GM12891 (cell line): Measurements from ENCODE around the gene SCAMP1.

Experiments
- PAX5 ChIP-seq: IDR thresholded peaks from 2 replicates; pipeline ENCODE4 v1.6.1; 2011; ENCODE audit warnings: low read length, moderate library complexity, mild to moderate bottlenecking; ENCODE audit not compliant: insufficient read depth, severe bottlenecking
- POLR2A ChIP-seq: IDR thresholded peaks from 2 replicates; pipeline ENCODE4 v1.6.1; 2011; ENCODE audit warnings: low read depth, low read length, control low read depth
- POLR2AphosphoS5 ChIP-seq: IDR thresholded peaks from 2 replicates; pipeline ENCODE4 v1.6.1; 2011; ENCODE audit warnings: low read depth, low read length, control low read depth
- POU2F2 ChIP-seq: IDR thresholded peaks from 2 replicates; pipeline ENCODE4 v1.6.1; 2011; ENCODE audit warnings: low read depth, mild to moderate bottlenecking, control low read depth, low read length, moderate library complexity
- SPI1 ChIP-seq: IDR thresholded peaks from 2 replicates; pipeline ENCODE4 v1.6.1; 2011; ENCODE audit warnings: low read depth, low read length, control low read depth
- TAF1 ChIP-seq: IDR thresholded peaks from 2 replicates; pipeline ENCODE4 v1.6.1; 2011; ENCODE audit warnings: low read depth, low read length, control low read depth

DNA sequence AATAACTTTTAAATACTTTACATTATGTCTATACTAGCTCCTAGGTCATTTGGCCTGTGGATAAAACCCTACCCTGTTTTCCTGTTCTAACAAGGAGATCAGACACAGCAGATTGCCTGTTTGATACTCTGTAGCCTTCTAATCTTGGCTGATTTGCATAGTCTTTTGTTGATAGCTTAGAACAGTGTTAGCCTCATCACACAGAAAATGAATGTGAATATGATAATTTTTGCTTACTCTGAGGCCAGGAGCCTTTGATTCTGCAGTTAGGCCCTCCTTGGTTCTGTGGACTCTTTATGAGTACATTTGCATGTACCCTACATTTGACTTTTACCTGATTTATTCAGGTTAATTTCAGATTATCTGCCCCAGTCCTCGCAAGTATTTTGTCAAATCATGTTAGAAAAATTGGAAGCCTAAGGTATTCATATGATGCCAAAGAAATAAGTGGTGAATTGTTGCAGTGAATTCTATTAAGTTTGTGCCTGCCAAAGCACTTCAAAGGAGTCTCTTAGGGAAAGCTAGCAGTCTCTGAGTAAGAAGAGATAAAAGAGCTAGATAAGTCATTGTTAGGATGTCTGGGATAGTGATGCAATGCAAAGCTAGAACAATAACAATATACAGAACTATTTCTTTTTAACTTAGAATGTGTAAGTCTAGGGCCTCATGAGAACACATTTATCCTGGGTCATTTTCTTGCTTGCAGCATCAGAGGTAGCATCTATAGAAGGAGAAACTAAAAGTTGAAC lies 56.4 kb downstream of the SCAMP1 start:
- TF ChIP-seq POLR2AphosphoS5 (no peak), POLR2A (no peak), TAF1 (no peak), SPI1 (no peak), POU2F2 (no peak), PAX5 (no peak)
